NCI-H460 (cell line): ENCODE measurements around the gene TC2N. TPM values are rescaled to one million over a fixed set of nuclear protein-coding genes. Genes with fewer than 3 reads are reported as not detected.
"Not testable (repeated sequence)": the region's sequence is repeated elsewhere in the genome, so short reads cannot be mapped to it uniquely, and the experiment has no call there.

Experiments
- DNase-seq: peaks from one replicate; pipeline ENCODE4 v3.0.0-alpha.2; 2016; ENCODE audit warnings: low read depth; ENCODE audit errors: extremely low read depth
- total RNA-seq: library from RNA; depleted of rRNA; stranded (reverse); fragments of >200 nt; shearing (Covaris generic); gene quantifications from 2 replicates; pipeline ENCODE4 v1.2.3, GENCODE V29; 2014

TC2N gene
- total RNA-seq, 1 experiment from 2014 or later, result 14.8 TPM

DNA sequence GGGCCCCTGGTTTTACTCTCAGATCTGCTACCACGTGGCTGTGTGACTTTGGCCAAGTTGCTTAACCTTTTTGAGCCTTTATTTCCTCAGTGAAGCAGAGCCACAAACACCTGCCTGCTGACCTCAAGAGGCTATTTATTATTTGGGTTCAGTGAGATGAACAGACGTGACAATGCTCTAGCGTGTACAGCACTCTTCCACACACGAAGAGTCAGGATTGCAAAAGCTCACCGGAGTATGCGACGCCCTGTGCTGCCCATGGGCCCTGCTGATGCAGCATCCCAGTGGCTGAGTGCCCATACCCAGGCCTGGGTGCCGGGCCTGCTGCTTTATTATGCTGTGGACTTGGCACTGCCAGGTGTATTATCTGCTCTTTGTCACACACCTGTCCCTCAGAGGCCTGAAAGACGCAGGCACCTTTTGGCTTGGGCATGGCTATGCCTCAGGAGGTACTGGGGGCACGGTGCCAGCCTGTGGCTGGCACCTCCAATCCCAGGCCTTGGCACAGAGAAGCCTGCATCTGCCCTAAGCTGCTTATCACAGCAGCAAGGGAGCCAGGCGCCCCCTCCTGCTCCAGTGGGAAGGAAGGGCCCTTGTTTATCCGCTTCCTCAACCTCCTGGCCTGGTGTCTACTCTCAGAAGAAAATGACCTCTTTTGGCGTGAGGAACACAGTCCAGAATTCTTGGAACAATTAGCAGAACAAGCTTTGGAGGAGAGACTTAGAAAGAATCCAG lies 22.3 kb upstream of the TC2N start:
- no peak for DNase-seq

DNA sequence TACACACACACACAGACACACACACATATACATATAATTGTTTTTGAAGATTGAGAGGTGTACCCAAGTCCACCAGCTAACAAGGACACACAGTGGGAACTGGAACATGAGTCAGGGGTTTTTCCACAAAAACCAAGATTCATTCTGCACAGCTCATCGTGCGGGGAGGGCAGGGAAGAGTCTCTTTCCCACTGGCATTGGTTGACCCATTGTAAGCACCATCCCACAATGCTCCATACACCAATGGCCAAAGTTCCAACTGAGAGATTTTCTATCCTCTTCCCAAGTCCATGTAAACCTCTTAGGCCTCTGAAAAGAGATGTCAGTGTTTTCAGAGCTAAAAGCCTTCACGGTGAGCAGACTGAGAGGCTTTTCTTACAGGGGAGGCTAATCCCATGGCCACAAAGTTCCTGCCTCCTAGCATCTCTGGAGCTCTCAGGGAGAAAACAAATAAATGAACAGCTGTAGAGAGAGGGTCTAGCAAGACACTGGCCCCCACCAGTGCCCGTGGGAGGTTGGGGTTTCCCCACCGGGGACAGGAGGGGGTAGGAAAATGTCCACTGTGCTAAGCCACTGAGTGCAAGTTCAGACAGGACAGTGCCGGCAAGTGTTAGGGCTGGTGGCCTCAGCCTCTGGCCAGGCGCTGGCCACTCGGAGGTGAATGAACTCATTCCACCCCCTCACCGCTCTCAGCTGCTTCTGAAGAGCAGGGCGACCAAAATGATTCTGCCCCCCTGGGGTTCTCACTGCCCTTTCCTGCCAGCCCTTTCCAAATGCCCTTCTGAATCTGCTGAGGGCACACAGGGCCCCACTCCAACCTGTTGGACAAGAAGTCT lies 21.5 kb upstream of the TC2N start:
- DNase-seq, result no peak

DNA sequence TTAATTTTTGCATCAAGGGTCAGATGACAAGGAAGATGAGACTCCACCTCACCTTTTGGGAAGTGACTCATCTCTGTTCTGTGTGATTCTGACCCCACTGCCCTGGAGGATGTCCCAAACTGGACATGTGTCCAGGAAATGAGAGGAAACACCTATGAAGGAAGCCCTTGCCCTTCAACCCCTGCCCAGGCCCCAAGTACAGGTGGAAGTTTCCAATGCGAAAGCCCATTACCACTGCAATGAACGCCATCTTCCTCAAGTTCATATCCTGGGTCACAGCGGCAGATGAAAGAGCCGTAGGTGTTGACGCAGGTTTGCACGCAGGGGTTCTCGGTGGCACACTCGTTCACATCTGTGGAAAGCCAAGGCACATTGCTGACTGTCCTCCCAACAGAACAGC lies 19.6 kb upstream of the TC2N start:
- DNase-seq, result no peak

DNA sequence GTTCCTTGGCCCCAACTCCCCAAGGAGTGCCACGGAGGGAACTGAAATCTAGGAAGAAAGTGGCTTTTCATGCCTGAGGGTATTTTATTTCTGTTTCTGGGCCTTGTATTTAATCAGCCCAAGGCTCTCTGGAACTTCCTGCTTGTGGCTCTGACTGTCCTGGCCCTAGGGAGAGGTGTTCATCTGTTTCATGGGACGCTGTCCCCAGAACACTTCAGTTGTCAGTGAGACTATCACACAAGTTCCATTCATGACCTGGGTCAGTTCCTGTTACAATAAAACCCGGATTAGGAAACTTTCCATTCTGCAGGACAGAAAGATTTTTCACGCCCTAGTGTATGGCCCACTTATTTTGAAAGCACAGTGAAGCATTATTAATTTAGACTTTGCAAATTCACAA lies 18.5 kb upstream of the TC2N start:
- no peak for DNase-seq

DNA sequence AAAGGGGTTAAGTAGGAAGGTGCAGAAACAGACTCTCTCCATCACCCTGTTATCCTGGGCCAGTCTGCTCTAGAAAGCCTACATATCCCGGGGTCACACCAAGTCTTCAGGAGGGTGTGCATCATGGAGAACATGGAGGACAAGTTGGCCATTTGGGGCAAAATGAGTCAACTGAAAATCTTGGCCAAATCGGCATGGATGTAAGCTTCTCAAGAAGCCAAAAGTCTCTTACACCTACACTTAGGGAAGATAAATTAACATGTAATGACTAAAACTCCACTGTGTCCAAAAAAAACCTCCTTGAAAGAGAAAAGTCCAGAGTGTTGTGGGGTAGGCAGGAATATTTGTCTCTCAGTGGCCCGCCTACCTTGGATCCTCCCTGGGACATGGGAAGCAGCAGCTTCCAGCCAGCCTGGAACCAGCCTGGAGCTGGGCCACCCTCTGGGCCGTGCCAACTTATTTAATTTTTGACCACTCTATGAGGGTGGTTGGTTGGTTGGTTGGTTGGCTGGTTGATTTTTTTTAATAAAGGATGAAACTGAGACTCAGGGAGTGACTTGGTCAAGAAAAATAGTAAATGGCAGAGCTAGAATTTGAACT lies 17.9 kb upstream of the TC2N start:
- no peak for DNase-seq

DNA sequence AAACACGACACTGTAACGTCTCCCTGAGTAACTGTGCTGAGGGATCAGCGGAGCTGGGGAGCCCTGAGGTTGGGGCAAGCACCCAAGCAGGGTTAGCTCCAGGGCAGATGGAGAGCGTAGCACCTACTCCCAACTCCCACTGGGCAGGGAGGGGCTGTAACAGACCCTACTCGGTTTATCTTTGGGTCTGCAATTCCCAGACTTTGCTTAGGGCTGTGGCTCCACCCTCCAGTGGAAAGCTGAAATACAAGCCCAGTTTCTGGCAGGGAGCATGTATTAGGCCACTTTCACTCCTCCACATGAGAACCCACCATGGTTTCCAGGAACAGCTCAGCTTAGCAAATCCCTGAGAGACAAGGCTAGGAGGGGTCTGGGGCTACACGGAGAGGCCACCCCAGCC lies 17.3 kb upstream of the TC2N start:
- no peak for DNase-seq

DNA sequence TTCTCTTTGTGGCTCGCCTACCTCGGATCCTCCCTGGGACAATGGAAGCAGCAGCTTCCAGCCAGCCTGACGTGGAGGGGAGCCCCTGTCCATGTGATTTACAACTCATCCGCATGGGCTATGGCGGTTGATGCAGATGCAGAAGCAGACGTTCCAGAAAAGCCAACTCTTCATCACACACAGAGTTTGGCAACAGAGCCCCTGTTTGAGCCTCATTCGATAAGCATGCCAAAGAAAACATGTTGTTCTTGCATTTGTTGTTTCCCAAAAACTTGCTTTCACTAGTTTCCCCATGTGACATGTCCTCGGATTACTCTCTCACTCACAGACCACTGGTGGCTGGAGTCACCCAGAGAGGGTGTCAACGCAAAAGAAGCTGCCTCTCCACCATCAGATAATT lies 16.4 kb upstream of the TC2N start:
- DNase-seq, result no peak

DNA sequence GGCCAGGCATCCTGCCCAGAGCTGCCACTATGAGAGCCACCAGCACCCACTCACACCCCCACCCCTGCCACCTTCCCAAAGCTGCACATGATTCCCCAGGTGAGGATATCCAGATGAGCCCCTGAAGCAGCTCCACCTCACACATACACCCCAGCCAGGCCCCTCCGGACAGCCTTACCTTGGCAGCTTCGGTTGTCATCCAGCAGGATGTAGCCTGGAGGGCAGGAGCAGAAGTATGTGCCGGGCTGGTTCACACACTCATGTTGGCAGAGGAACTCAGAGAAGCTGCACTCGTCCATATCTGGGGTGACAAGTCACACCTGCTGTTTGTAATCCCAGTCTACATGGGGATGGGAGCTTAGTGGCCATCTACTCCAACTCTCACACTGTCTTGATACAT lies 15.4 kb upstream of the TC2N start:
- DNase-seq, result no peak

DNA sequence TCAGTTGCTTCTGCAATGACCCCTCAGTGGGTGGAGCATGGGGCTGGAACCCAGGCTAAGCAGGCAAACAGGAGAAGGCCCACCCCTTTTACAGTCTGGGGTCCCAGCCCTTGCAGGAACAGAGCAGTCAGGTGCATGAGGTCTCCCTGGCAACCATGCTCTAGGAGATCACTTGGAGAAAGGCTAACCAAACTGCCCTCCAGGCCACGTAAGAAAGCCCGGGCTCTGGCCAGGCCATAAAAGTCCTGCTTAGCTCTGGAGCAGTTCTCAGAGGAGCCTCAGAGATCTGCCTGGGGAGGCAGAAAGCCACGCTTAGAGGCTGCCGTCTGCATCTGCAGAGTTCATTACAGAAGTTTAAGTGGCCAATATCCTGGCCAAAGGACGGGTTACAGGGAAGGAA lies 15.0 kb upstream of the TC2N start:
- no peak for DNase-seq

DNA sequence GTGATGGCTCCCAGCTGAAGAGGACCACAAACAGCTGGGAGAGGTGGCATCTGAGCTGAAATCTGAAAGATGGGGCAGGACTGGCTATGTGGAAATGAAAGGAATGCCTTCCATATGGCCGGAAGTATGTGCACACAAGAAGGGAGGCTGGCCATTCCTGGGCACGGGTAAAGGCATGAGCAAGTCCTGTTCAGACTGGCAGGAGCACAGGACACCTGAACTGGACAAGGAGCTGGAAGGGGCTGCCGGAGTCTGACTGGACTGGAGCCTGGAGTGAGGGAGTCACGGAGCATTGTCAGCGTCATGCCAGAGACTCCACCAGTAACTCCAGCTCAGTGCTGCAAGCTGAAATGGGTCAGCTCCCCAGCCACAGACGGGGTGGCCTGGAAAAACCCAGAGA lies 11.9 kb upstream of the TC2N start:
- no peak for DNase-seq

DNA sequence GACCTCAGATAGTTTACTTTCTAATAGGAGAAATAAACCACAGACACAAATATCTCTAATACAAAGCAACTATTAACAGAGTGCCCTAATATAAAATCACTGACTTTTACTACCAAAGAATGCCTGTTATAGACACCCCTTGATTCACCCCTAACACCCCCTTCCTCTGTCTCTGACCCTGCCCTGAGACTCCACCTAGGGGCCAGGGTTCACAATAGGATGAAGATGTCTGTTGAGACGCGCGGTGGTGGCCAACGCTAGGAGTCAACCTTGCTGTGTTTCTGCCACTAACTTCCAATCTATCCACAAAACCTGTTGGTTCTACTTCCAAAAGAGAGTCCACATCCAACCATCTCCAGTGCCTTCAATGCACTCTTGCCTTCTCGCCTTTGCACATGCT lies 10.9 kb upstream of the TC2N start:
- DNase-seq, result no peak

DNA sequence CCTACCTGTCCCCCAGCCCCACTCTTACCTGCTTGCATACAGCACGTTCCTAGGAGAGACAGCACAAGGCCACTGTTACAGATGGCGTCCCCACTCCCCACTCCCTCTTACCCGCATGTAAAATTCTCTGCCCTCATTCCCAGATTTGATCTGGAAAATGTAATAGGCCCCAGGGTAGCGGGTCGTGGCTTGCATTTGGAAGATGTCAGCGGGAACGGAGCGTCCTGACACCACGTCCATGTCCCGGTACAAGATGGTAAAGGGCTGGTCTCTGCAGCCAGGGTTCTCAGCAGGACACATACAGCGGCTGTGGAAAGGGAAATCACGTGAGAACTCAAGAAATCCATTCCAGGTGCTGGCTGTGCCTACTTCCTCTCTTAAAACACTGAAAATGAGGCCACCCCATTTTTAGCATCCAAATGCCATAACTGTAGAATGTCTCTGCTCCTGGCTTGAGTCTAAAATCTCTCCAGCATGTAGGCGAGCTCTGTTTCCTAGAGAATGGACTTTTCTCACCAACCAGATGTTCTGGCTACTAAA lies 10.1 kb upstream of the TC2N start:
- DNase-seq, result no peak

DNA sequence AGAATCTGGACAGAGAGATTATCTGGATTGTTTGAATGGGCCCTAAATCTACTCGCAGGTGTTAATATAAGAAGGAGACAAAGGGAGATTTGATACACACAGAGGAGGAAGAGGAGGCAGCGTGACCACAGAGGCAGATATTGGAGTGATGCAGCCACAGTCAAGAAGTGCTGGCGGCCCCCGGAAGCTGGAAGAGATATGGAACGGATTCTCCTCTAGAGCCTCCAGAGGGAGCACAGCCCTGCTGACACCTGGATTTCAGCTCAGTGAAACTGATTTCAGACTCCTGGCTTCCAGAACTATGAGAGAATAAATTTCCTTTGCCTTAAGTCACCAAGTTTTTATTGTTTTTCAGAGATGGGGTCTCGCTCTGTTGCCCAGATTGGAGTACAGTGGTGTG lies 9.2 kb upstream of the TC2N start:
- DNase-seq, result no peak

DNA sequence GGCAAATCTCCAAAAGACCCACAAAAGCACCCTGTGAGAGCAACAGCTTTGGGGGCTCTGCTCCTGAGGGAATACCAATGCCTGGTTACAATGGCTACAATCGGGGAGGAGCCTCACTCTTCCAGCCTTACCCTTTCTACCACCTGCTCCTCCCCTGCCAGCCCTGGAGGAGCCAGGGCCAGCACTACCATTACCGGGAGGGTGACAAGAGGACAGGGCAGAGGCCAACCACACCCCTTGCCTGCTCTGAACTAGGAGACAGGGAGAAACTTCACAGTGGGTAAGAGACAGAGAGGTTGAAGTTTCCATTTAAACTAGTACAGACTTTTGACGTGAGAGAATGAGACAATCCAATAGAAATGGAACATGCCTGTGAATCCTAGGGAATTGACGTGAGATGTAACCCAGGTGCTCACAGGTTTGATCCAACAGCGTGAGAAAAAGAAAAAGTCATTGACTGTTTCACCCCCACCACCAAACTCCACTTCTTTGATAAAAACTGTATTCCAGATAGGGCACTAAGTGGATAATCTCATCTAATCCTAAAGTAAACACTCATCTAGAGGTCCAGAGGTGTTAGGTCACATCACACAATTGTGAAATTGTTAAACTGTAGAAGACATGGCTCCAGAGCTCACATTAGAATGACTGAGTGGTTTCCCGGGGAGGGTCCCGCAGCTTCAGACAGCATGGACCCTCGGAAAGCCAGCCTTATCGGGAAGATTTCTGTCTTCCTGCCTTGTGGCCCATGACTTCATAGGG lies 8.4 kb upstream of the TC2N start:
- DNase-seq, result peak; percentile 38

DNA sequence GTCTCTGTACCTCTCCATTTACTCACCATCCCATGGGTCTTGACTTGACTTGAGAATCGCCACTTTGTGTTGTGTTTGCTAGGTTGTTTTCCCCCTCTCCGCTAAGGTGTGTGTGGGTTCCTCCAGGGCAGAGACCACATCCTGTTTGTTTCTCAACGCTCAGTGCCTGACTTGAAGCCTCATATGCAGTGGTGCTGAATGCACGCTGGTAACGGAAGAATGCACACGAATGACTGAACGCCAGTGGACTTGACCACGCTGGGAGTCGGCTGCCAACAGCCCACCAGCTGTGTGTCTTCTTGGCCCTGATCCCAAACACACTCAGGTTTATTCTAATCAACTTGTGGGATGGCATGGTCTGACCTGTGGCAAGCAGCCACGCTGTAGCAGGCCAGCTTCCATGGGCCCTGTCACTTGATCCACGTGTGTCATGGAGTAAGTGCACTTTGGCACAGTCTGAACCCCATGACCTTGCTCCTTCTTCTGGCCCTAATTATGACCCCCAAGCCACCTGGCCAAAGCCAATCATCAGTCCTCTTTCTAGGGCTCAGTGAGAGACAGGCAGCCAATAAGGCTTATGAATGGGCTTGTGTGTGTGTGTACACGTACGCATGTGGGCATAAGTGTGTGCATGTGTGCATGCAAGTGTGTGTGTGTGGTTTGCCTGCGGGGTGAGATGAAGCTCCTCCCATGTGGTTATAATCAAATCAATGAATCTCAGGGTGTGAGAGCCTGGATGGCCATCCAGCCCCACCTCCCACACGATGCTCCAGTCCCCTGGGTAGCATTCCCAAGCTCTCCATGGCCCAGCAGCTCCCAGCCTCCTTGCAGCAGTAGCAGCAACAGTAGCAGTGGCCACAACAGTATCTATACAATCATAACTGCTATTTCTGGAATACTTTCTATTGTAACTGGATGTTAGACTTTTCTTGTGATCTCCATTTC lies 6.4 kb upstream of the TC2N start:
- DNase-seq, result no peak

DNA sequence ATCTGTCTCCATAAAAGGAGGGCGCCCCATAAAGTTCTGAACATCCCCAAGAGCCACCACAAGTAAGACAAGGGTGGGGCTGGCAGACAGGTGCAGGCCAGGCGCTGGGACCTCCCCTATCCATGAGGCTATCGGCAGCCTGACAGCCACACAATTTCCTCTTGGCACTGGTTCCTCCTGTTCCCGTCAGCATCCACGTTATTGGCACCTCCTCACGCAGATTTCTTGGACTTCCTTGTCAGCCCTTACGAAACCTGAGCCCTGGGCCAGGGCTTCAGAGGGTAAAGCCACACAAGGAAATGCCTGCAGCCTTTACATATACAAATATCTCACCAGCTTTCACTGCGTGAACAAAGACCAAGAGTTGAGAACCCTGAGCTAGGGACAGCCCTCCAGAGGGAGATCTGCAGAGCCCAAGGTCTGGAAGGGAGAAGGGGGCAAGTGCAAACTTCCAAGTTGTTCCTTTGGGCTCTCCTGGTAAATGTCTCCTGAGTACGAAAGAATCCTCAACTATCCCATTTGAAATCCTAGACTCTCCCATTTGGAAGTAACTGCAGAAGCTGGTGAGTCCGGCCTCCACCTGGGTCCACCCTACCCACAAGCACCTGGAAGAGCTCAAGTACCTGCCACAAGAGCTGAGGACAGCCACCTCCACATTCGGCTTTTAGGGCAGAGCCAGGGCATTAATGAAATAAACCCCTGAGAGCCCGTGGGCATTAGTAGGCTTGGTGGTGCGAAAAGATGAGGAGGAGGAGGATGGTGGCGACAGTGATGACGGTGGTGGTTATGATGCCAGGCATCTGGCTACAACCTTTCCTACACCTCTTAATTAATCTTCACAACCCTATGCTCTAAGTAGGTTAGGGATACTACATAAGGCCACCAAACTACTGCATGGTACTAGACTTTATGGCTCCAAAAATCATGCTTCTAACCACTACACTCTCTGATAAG lies 5.5 kb upstream of the TC2N start:
- DNase-seq, result peak; percentile 73

DNA sequence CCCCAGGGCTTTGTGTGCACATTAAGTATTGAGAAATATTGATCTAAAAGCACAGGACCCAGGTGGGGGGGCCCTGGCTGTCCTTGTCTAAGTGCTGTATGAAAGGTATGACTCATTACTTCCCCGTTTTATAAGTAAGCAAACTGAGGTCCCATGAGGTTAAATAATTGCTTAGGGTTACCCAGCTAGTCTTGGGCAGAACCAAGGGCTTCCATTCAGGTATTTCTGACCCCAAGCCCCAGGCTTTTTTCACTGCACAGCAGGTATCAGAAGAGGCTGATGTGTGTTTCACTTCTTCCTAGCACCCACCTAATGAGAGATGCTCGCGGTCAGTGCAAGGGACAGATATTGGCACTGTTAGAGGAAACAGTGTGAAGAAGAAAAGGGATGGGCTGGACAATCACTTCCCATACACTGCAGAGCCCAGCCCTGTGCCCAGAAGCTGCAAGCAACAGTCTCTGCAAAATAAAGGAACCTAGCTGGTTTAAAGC lies 4.7 kb upstream of the TC2N start:
- no peak for DNase-seq

DNA sequence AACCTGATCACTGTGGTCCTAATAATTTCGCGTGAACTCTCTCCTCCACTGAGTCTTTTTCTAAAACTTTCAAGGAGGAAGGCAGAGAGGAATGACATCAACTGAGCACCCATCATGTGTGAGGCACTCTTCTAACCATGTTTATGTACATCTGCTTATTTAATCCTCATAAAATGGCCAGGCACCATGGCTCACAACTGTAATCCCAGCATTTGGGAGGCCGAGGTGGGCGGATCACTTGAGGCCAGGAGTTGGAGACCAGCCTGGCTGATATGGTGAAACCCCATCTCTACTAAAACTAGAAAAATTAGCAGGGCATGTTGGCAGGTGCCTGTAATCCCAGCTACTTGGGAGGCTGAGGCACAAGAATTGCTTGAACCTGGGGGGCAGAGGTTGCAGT lies 4.1 kb upstream of the TC2N start:
- DNase-seq, result not testable (repeated sequence)
